GM18867 (cell line): ENCODE data around the gene SP110.
"Not testable (repeated sequence)": the region's sequence is repeated elsewhere in the genome, so short reads cannot be mapped to it uniquely, and the experiment has no call there.

ENCODE experiments used
- ATAC-seq: cut with Tn5 transposase; IDR thresholded peaks from one replicate; pipeline ENCODE4 v1.9.1; 2021; ENCODE audit warnings: mild to moderate bottlenecking, moderate library complexity; ENCODE audit not compliant: unreplicated experiment

Gene SP110

DNA sequence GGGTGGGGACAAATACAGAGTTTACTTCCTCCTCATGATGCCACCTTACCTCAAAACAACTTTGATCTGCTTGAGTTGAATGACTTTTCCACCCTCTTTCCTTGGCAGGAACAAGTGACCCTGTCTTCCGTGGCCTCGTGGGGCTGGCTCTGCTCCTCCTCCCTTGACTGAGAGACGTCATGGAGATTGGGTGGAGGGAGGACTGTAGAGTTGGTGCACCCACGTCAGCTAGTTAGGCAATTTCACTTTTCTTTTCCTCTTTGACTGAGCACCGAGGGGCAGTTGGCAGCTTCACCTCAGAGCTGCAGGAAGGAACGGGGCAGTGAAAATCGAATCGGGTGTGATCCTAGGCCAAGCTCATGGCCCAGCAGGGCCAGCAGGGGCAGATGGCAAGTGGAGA lies 5.7 kb upstream of the SP110 start, which contains the start of gene SP140:
Gene SP140, plus strand, starts transcription at position 251 of the 400 bp plus-strand sequence. Its CDS starts 109 bp downstream, at position 360.
- peak; percentile 80 for ATAC-seq

DNA sequence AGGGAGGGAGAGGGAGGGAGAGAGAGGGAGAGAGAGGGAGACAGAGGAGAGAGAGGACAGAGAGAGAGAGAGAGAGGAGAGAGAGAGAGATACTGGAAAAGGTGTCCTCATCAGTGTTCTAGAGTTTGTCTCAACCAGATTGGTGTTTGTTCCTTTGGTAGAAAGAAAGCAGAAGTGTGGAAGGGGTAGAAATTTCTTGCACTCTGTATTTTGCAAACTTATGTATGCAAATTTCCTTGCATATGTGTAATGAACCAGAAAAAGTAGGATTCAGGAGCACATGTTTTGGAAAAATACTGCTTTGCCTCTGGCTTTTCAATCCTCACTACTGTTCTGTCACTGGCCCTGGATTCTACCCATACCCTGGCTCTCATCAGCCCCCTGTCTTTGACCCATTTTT lies 4.7 kb upstream of the SP110 start:
- ATAC-seq, result no peak

DNA sequence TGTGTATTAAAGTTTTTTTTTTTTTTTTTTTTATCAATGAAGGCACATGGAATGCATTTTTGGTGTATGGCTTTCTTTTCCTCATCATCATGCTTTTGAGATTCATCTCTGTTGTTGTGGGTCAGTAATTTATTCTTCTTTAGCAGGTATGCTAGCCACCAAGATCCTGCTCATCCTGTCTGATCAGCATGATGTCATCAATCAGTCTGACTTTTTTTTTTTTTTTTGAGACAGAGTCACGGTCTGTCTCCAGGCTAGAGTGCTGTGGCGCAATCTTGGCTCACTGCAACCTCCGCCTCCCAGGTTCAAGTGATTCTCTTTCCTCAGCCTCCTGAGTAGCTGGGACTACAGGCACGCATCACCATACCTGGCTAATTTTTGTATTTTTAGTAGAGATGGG lies 3.0 kb upstream of the SP110 start:
- not testable (repeated sequence) for ATAC-seq

DNA sequence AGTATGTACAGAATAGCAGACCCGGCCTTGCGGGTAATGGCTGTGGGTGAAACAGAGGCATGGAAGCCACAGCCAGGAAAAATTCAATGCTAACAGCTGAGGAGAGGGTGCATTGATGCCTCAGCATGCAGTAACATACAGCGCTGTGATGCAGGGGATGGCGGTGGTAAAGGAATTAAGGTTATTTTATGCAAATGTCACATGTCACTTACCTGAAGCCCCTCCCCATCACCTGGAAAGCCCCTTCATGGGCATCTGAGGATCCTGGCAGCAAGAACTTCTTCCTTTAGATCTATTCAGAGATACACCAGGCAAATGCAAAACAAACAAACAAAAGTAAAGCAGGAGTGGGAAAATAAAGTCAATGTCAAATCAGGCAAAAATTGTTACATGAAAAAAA lies 1.7 kb upstream of the SP110 start:
- ATAC-seq, result no peak

DNA sequence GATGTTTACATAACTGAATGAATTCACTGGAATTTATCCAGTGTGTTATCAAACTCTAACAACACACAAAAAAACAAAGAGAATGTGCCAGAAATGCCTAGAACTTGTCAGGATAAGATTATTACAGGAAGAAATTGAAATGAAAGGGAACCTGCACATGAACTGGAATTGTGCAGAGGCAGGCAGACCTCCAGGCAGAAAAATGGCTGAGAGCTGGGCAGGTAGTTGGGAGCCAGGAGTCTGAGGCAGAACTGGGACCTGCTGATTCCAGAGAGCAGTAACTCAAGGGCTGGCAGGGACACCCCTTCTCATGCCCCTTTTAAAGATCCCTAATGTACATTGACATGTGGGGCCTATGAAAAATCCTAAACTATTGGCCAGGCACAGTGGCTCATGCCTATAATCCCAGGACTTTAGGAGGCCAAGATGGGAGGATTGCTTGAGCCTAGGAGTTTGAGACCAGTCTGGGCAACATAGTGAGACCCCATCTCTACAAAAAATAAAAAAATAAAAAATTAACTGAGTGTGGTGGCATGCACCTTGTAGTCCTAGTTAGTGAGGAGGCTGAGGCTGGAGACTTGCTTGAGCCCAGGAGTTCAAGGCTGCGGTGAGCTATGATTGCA lies 674 bp upstream of the SP110 start:
- no peak for ATAC-seq

DNA sequence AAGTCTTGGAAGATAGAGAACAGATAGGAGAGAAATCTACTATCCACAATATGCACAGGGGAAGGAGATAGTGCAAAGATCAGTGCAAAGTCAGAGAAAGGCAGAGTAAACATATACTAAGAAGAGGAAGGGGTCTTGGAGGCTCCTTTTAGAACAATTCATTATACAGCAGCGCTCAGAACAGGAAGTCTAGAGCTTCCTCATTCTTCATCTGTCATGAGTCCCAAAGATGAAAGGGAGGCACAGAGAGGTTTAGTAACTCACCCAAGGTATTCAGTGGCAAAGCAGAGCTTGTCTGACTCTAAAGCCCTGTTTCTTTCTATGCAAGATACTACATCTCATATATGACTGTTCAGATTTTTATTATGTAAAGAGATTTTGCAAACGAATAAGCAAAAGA lies 1.4 kb downstream of the SP110 start:
- no peak for ATAC-seq

DNA sequence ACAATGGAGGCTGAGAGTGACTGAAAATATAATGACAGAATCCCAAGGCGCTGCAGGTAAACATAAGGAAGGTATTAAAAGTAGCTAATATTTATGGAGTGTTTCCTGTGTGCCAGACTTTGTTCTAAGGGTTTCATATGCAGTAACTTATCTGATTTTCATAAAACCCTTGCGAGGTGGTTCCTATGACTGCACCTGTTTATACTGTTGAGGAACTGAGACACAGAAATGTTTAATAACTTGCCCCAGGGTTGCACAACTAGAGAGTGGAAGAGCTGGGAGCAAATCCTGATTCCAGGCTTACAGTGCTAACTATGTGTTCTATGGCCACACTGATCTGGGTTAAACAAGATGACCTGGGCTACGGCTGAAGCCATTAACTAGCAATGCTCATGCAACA lies 2.4 kb downstream of the SP110 start:
- peak; percentile 38 for ATAC-seq

DNA sequence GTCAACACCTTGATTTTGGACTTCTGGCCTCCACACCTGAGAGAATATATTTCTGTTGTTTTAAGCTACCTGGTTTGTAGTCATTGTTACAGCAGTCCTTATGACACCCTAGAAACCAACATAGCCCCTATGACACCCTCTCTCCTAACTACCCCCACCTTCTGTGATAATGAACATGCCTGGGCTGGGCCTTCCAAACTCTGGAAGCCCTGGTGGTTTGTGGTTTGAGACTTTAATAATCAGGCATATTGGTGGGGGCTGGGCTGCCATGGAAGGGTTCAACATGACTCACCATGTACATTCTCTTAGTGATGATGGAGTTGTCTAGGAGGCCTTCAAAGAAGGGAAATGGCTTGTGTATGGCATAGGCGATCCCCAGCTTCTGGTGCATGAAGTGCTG lies 3.3 kb downstream of the SP110 start:
- no peak for ATAC-seq

DNA sequence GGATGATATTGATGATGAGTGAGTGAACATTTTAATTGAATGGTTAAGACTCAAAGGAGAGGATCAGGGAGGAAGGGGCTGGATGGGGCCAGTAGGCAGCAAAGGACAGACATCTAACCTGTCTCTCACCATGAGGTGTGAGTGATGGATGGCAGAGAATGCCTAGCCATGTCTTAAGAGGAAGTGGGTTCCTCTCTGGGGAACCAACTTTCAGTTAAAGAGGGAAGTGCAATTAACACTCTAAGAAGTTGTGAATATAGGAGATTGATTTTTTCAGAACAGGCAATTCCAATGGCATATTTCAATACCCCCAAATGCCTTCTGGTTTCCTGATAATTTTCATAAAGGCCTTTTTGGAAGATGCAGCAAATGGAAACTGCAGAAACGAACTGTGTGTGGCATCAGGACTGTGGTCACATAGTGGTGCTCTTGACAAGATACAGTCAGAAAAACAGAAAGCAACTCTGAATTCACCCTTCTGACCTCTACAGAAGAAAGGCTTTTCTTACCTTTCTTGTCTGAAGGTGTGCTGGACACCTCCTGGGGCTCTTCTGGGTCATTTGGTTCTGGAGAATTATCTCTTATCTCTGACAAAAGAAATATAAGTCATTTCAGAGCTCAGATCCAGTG lies 10.2 kb downstream of the SP110 start:
- peak; percentile 70 for ATAC-seq

DNA sequence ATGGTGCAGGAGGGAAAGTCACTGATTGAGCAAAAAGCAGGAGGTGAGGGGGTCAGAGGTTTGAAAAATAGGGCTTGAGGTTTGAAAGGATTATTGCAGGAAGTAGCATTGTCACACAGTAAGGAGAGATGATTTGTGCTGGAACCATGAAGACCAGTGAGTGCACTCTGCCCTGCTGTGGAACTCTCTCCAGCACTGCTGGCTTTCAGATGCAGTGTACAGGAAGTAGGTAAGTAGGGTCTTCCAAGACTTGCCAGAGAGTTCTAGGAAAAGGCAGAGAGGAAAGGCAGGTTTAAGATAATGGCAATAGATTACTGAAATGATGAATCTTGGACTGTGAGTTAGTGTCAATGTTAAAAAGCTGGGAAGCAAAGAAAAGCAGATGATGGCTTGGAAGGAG lies 11.2 kb downstream of the SP110 start:
- no peak for ATAC-seq

DNA sequence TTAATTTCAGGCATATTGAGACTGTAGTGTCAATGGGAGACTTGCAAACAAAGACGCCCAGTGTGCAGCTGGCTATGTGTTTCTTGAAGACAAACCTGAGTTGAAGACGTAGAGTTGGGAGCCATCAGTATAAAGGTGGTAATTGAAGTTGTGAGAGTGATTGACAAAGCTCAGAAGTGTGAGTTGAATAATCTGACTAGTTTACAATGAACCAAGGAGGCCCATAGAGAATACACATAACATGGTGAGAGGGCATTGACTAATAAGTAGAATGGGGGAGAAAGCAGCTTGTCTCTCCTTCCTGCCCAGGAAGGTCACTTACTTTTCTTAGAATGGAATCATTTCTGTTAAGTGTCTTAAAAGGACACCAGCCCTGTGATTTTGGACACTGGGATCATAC lies 14.1 kb downstream of the SP110 start:
- no peak for ATAC-seq

DNA sequence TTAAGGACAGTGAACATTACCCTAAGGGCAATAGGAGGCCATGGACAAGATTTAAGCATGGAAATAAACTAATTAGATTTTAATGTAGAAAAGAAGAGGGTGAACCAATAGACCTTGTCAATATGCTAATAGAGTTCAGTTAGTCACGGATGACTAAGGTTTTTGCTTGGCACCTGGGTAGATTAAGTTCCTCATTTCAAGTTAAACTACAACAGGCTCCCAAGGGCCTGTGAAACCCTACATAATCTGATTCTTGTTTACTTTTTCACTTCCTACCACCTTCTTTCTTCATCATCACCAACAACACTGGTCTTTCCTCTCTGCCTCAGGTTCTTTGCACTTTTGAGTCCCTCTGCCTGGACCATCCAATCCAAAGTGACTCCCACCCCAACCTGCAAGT lies 14.8 kb downstream of the SP110 start:
- peak; percentile 49 for ATAC-seq

DNA sequence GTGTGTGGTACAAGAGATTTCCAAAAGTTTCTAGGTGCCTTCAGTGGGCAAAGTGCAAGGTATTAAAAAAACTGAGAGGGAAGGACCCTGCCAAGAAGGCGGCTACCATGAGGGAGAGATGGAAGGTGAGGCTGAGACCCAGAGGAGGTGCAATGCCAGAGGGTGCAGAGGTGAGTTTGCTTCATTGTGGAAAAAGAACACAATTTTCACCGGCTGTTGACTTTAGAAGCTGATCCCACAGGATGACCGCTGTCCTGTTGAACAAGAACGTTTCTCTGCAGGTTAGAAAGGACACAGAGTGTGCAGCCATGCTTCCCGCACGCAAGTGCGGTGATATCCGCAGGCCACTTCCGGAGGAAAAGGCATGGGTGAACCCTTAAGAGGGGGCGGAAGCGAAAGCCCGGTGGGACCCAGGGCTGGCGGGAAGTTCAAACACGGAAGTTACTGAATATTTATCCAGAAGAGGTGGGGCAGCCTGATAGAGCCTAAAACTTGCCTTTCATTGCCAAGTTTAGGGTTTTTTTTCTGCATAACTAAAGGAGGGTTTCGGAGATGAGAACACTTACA lies 16.6 kb downstream of the SP110 start:
- peak; percentile 40 for ATAC-seq

DNA sequence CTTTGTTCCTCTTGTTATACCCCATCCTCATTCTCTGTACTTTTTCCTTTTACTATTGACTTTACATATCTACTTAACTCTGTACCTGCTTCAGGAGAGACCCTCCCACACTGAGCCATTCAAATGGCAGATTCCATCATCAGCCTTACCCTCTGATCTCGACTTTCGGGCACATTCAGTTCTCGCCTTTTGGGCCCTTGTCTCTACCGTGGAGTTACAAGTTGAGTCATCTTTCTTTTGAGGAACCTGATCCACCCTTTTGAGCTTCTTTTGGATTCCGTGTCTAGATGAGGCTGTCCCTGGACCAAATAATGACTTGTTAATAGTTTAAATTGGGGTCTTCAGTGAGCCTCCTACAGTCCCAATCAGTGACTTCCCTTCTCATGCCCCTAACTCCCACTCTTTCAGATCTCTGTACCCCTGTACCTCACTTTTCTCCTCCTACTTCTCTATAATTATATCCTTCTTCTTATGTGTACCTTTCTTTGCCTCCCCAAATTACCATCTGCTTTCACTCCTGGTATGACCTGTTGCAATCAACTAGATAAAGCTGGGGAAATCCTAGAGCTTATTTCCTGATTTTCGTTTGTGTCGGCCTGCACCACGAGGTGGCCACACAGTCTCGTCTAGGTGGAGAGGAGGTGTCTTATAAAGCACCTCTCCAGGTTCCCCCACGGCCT lies 17.2 kb downstream of the SP110 start:
- peak; percentile 48 for ATAC-seq

DNA sequence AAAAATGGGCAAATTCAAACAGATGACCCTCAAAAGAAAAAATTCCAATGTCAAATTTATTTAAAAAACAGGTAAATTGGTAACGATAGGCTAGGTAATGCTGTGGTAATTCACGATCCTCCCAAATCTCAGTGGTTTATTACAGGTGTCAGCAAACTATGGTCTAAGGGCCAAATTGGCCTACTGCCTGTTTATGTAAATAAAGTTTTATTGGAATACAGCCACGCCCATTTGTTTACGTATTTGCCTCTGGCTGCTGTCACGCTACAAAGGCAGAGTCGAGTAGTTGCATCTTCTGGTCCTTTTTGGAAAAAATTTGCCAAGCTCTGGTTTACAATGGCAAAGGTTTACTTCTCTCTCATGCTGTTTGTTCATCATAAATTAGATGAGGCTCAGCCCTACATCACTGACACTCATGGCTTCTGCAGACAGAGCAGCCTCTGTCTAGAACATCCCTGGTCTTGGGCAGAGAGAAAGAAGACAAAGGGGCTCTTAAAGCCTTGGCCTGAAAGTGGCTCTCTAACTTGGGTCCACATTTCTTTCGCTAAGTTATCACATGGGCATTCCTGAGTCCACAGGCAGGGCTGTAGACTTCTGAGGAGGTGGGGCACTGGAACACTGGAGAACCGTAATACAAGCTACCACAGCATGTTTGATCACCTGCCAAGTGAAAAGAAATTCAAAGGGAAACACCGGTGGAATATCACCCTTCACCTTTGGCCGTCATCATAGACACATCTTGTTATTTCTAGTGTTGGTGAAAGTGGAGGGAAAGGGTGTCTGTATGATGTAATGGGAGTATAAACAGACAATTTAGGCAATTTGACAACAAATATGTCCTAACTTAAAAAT lies 34.8 kb downstream of the SP110 start:
- no peak for ATAC-seq

DNA sequence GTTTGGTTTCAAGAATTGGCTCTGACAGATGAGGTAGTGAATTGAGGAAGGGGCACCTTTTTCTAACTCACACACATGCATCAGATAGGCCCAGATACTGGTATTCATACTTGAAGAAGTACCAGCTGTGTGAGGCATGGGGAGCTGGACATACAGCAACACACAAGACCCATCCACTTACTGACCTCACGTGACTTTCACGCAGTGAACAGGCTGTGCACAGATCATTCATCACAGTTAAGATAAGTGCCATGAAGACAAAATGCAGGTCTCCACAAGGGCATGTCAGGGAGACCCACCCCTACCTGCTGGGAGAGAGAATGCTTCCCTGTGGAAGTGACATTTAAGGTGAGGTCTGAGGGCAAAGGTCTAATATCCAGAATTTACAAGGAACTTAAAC lies 38.6 kb downstream of the SP110 start:
- no peak for ATAC-seq

DNA sequence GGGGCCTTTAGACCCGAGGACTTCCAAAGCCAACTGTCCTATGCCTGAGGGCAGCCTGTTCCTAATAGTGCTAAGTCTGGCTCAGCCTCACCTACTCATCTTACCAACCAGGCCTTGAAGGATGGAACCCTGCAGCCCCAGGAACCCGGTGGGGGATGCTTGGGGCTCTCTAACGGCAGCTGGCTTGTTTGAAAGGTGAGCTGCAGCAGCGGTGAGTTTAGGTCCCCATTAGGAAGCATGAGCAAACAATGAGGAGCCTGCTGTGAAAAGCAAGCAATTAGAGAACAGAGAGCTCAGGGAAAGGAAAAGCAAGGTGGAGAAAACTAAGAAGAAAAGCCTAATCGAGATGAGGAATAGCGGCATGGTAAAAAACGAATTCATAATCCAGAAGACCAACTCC lies 39.9 kb downstream of the SP110 start:
- ATAC-seq, result no peak

DNA sequence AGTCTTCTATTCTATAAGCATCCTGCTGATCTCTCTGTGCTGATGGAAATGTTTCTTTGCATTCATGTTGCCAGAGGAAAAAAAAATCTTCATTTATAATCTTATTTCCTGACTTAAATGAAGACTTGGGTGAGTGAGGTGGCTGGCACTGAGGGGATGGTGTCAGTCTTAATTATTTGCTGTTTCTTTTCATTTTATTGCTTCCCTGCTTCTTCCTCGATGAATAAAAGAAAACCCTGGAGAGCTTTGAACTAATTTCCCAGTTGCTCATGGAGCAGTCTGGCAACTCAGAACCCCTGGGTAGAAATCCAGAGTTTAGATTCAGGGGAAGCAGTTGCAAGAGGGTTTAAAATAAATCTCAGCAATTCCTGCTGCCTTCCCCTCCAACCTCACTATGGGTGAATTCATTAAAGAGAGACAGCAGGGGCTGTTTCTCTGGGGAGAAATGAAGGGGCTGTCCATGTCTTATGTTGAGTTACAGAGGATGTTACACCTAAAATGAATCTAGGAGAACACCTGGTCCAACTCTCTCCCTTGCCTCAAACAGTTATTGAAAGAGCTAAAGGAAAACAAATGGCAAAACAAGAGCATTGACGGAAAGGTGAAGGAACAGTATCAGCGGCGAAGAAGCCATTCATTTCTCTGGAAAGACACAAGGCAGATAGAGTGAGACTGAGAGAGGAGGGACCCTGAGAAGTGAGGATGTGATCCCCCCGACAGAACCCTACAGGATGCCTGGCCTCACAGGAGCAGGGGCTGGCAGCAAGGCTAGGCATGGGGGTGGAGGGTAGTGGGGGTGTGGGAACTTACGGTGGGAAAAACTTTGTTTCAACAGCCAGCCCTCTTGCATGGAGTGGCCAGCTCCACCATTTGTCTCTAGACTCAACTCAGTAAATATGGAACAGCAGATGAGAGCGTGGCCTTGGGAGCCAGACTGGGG lies 41.0 kb downstream of the SP110 start:
- ATAC-seq, result no peak

DNA sequence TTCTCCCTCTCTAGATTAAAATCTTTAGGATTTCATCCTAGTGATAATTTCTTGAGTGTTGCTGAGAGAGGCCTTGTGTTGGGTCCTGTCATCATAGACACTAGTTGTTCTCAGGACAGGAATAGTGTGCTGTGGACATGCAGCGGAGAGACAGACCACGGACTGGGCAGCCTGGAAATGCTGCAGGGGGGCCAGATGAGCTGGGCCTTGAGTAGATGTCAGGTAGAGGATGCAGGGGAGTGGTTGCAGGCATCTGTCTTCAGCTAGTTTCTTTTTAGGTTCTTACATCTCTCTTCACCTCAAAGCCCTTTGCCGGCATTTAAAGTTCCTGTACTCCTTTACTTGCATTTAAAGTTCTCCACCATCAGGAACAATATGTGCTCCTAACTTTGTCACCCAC lies 42.8 kb downstream of the SP110 start:
- ATAC-seq, result no peak

DNA sequence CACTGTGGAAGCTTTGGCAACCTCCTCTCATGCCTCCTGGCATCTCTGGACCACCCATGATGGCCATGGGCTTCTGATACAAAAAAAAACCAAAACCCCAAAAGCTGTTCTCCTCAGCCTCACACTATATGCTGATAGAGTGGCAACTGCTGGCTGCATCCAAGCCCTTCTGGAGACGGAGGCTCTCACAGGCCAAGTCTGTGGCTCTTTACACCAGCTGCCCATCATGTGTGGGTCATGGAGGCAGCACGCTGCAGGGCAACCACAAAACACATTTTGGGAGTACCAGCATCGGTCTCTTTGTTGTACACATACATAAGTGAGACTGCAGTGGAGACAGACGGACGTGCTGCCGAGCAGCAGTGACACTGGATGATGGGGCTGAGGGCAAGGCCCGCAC lies 45.3 kb downstream of the SP110 start:
- no peak for ATAC-seq
